GM04504 (cell line): Measurements from ENCODE around the gene NEUROD2.
A peak's percentile ranks its signal among the peaks of the same experiment; 100 is the strongest.

ENCODE experiments used
- DNase-seq: peaks from one replicate; pipeline ENCODE4 v3.0.0-alpha.2; 2012; ENCODE audit warnings: low read depth

Gene NEUROD2

DNA sequence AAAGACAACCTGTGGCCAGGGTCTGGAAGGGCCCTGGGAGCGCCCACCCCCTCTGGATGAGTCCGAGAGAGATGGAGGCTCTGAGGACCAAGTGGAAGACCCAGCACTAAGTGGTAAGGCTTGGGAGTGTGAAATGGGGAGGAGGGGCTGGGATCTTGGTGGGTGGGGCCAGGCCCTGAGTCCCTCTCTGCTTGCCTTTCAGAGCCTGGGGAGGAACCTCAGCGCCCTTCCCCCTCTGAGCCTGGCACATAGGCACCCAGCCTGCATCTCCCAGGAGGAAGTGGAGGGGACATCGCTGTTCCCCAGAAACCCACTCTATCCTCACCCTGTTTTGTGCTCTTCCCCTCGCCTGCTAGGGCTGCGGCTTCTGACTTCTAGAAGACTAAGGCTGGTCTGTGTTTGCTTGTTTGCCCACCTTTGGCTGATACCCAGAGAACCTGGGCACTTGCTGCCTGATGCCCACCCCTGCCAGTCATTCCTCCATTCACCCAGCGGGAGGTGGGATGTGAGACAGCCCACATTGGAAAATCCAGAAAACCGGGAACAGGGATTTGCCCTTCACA is 28.0 kb upstream of the NEUROD2 start:
- no peak for DNase-seq

DNA sequence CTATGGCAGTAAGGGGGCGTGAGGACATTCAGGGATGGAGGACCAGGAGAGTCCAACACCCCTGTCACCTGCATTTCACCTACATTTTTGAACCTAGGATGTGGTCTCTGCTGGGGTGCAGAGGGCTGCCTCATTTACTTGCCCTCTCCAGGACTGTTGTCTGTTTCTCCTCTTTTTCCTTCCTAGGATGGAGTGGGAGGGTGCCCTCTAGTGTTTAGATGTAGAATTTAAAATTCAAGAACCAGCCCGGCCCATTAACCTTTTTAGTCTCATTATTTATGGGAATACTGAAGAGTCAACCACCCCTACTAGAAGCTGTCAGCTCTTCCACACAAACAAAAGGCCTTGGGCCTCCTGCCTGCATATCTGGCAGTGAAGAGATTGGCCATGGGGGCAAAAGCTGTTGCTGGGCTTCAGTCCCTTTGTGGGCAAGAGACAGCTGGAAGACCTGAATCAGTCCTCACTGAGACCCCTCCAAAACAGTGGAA is 26.7 kb upstream of the NEUROD2 start:
- no peak for DNase-seq

DNA sequence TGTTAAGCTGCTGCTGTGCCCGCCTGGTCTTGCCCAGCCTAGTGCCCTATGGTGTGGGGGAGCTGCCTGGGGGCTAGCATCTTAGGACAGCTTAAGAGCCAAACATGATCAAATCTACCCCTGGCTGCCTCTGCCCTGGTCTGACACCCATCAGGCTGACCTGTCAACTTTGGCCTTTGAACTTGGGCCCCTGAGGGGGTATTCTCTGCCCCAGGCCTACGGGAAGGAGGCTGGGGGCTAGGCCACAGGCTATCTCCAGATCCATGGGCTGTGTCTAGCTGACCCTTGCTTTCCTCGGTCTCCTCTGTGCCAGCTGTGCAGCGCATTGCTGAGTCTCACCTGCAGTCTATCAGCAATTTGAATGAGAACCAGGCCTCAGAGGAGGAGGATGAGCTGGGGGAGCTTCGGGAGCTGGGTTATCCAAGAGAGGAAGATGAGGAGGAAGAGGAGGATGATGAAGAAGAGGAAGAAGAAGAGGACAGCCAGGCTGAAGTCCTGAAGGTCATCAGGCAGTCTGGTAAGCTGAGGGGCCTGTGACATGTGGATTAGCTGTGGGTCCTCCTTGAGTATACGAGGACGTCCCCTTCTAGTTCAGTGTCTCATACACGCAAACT is 26.0 kb upstream of the NEUROD2 start:
- no peak for DNase-seq

DNA sequence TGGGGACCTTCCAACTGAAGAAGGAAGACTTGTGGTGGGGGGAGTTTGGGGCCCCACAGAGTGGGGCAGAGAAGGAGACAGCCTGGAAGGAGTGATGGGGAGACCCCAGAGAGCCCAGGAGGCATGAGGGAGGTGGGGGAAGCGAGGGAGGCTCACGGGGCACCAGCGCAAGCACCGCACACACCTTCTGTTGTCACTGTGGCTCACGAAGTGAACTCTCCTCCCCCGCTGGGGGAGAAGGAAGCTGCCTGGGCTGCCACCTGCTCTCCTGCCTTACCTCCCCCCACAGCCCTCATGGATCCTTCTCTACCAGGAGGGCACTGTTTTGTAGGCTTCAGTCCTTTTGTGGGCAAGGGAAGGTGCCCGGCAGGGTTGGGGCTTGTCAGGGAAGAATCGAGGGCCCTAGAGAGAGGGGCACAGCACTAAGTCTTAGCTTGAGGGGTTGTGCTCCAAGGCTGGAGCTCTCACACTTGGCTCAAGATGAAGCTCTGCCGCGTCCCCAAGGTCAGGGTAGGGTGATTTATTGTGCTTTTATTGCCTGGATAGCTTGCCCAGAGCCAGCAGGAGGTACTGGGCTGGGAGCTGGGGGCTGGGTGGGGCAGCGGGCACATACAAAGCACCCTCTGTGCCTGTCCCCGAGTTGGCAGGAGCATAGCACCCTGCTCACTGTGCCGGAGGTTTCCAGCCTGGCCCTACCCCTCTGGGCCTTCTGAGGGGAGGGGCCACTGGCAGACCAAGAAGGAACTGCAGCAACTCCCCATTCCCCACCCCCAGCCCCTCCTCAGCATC is 24.6 kb upstream of the NEUROD2 start:
- no peak for DNase-seq

DNA sequence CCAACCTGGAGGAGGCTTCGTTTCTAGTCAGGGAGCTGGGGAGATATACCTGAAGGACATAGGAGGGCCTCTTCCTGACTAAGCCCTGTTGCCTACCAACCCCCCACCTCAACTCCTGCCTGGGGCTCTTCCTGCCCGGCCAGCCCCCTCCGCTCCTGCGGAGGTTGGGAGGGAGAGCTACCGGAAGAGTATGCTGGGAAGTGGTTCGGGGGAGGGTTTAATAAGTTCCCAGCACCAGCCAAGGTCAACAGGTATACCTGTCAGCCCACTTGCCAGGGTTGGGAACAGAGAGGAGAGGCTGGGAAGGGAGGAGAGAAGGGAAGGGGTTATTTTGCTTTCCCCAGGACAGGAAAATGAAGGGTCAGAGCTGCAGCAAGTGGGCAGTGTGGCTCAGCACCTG is 23.7 kb upstream of the NEUROD2 start:
- no peak for DNase-seq

DNA sequence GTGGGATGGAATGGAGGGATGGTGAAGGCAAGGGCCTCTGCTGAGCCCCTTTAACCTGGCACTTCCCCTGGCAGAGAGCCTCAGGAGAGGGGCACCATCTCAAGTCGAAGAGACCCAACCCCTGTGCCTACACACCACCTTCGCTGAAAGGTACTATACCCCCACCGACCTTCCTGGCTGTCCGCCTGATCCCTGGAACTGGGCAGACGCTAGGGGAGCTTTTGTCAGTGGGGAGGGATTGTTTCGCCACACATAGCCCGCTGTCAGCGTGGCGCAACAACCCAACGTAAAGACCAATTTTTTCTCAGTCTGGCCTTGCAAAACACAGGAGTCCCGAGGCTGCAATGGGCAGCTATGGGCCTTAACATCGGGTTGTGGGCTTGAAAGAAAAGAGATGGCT is 22.2 kb upstream of the NEUROD2 start:
- no peak for DNase-seq

DNA sequence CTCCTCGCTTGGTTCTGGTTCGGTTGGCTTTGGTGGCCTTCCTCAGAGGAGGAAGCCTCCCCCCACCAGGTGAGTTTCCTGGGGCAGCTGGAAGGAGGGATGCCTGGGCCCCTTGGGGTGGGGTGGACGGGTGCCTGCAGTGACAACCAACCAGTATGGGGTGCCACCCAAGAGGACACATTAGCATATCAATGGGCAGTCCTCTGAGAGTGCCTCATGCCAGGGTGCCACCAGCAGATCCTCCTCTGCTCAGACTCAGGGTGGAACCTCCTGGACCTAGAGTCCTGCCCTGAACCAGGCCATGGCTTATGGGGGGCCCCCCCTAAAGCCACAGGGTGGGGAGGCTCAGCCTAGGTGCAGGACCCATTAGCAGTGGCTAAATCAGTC is 21.8 kb upstream of the NEUROD2 start:
- DNase-seq, result no peak

DNA sequence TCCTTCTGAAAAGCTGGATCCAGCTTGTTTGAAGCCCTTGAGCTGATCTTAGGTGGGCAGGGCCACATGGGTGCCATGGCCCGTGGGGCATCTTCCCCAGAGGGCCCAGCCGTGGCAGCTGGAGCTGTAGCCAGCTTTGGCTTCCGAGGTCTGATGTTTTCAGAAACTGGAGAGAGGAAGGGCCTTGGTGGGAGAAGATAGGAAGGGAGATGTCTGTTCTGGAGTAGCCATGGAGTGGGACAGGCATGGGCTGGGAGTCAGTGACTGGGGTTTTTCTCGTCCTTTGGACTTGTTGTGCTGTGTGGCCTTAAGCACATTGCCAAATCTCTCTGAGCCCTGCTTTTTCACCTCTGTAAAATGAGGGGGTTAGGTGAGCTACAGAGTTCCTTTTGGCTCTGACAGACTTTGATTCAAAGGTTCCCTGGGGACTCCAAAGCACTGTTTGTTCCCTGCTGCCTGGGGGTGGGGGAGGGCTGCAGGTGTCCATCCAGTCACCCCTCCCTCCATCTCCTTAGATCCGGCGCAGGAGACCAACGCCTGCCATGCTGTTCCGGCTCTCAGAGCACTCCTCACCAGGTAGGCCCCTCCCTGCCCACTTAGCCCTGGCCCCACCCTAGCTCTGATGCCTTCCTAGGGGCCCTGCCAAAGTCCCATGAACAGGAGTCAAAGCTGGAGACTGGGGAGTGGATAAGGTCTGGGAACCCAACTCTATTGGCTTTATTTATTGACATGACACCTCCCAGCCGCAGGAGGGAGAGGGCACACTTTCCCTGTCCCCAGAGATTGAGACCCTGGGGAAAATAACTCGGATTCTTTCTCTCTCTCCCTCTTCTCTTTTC is 21.2 kb upstream of the NEUROD2 start:
- DNase-seq, result no peak

DNA sequence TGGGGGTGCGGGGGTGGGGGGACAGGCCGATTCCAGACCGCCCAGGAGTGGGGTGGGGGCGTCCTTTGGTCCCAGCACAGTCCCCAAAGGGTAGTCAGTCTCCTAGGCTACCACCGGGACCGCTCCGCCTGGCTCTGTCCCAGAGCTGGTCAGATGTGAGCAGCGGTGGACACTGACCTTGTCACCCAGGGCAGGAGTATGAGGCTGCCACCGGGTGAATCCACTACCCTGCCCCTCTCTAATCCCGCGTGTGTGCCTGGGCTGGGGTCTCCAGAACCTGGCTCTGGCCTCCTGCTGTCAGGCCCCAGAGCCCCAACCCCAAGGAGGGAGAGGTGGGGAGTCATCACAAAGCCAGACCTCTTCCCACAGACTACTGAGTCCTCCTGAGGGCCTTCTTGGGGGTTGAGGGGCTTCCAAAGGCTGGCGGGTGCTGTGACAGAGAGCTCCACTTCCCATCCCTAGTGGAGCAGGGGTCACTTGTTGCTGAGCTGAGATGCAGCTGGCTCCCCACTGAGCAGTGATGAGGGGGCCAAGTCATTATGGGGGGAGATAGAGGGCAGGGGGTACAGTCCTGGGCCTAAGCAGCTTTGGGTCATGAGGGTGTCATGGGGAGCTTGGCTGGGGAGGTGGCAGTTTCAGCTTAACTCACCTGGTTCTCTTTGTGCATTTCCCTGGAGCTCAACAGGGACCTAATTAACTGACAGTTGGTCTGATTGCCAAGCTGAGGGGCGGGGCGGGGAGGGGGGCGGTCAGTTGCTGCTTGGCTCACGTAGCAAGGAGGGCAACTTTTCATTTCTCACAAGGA is 20.2 kb upstream of the NEUROD2 start:
- DNase-seq, result no peak

DNA sequence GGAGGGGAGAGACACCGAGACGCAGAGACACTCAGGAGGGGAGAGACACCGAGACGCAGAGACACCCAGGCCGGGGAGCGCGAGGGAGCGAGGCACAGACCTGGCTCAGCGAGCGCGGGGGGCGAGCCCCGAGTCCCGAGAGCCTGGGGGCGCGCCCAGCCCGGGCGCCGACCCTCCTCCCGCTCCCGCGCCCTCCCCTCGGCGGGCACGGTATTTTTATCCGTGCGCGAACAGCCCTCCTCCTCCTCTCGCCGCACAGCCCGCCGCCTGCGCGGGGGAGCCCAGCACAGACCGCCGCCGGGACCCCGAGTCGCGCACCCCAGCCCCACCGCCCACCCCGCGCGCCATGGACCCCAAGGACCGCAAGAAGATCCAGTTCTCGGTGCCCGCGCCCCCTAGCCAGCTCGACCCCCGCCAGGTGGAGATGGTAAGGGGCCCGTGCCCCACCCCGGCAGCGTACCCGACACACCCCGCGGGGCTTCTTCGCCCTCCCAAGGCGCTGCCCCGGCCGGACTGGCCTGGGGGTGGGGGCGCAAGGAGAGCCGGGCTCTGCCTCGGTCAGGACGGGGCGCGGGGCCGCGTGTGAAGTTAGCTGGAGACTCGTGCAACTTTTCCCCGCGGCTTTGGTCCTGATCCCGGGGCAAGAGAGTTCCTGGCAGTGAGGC is 19.5 kb upstream of the NEUROD2 start:
- no peak for DNase-seq

DNA sequence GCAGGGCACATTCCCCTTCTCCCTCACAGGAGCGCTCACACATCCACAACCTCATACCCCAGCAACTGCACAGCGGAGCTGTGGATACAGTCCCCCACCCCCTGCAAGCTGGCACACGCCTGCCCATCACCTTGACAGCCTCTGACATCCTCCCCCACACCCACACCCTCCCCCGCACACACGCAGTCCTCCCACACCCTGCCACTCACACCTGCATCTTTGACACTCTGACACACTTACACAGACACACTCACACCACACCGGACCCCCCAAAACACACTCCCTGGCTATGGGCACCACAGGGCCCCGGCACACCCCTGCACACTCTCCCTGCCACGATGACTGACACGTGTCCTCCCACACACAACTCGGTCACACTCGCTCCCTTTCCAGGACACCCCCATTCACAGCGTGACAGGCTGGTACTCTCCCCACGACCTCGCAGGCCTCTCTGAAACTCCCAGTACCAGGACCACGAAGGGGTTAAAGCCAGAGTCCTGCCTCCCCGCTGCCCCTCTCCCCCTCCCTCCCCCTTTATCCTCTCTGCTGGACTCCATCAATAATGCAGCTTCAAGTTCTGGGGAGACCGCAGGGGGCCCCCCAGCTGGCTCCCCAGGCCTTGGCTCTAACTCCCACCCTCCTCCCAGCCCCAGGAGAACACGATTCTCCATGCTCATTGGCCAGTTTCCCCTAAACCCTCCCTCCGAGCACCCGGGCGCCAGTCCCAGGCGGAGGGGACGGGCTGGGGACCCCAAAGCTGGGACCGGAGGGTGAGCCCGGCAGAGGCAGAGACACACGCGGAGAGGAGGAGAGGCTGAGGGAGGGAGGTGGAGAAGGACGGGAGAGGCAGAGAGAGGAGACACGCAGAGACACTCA is 18.7 kb upstream of the NEUROD2 start, which contains the start of gene PPP1R1B:
TSS of gene PPP1R1B (plus strand) at position 782 of the 876 bp plus-strand sequence. CDS start 441 bp downstream, outside the sequence.
- no peak for DNase-seq

DNA sequence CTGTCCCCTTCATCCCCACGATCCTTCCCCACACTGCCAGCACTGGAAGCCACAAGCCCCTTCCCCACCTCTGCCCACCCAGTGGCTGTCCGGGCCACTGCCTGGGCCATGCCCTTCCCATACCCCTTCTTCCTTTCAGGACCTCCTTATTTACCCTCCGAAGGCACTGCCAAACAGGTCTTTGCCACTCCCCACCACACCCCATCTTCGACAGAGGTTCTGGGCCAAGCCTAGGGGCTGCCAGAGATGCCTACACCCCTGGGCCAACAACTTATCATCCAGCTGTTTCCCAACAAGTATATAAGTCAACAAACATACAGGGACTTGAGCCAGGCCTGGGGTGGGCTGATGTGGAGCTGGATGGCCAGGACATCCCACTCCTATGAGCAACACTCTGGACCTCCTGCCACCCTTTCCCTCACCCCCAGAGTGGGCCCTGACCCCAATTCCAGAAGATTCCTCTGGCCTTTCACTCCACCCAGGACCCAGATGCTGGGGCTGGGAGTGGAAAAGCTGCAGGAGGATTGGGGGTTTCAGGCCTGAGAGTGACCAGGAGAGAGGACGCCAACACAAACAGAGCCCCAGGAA is 17.6 kb upstream of the NEUROD2 start:
- DNase-seq, result no peak

DNA sequence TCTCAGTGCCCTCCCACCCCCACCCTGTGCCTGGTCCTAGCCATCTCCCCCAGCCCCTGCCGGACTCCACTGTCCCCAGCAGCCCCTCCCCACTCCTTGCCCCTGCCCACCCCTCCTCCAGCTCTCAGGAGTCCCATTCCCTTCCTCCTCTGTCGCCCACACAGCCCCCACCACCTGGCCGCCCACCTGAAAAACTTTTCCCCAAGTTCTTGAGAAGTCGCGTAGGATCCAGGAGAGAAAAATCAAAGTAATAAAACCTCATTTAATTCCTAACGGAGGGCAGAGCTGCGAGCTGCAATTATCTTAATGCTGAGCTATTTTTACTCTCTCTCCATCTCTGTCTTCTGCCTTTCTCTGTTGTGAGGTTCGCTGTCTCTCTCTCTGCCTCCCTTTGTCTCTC is 16.6 kb upstream of the NEUROD2 start:
- DNase-seq, result no peak

DNA sequence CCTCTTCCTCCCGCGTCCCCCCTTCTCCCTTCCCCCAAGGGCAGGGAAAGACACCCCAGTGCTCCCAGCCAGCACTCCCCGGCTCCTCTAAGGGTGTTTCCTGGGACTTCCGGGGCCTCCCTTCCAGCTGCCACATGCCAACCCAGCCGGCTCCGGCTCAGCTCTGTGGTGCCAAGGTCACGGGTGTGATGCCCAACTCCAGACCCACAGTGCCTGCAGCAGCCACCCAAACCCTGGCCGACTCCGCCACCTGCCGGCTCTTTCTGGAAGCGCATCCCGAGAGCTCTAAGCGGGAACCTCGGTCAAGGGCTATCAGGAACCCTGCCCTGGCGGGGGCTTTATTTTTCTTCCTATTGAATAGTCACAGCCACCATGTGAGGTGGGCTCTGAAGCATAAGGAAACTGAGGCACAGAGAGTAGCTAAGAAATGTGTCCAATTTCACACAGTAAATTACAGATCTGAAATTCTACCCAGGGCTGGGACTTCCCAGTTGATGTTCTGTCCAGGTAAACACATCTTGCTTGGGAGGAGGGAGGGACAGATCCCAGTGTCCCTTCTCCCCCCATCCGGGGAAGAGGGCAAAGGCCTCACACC is 15.7 kb upstream of the NEUROD2 start:
- DNase-seq, result no peak

DNA sequence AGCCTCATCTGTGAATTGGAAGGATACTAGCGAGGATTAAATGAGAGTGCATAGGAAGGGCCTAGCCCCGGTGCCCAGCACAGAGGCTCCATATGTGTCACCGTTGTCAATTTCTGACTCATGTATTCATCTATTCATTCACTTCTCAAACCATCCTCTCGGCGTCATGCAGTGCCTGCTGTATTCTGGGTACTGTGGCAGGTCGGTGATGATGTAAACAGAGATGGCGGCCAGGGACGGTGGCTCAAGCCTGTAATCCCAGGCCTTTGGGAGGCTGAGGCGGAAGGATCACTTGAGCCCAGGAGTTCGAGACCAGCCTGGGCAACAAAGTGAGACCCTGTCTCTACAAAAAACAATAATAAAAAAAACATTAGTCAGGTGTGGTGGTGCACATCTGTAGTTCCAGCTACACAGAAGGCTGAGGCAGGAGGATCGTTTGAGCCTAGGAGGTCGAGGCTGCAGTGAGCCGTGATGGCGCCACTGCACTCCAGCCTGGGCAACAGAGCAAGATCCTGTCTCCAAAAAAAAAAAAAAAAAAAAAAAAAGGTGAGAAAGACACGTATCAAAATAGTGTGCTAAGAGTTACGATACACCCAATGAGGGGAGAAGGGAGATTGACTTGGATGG is 14.8 kb upstream of the NEUROD2 start:
- DNase-seq, result no peak

DNA sequence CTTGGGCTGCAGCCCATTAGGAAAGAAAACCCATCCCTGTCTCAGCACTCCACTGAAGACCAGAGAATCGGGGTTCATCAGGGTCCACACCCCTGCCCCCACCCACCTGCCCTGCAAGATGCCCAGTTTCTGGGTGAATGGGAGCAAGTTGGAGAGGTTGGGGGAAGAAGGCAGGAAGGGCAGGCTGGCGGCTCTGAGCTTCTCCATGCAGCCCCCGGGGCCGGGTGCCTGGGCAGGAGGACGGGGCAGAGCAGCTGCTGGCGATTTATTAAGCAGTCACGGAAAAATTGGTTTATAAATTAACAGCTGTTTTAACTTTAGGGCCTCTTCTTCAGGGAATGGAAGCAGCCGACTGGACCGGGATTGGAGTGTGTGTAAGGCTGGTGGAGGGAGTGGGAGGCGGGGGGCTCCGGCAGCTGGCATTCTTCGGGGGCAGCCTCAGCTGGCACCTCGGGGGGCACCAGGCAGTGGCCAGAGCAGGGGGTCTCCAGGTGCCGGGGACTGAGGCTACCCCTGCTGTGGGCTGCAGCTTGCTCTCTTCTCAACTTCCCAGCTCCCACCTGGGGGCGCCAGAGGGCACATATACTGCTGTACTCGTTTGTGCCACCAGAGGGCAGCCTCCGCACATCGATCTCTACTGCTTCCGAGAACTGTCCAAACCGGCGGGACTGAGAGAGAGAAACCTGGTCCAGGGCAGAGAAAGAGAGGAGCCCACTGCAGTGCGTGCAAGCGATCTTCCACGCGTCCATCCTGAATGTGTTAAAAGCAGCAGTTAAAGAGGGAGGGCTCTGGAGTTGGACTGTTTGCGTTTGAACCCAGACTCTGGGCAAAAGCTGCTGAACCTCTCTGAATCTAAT is 14.0 kb upstream of the NEUROD2 start:
- DNase-seq, result peak; percentile 52

DNA sequence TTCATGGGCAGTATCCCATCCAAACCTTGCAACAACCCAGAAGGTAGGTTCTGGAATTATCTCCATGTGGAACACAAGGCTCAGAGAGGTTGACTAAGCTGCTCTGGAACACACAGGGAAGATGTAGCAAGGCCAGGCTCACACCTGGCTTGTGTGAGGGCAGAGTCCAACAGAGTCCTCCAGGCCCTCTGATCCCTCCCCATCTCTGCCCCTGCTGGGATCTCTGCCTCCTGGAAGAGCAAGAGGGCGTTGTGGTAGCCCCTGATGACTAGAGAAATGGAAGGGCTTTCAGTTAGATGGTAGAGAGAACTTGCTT is 12.0 kb upstream of the NEUROD2 start:
- no peak for DNase-seq
